Chondrocyte (in vitro differentiated cells): ENCODE measurements around the gene MCC. TPM values are rescaled to one million over a fixed set of nuclear protein-coding genes. Genes with fewer than 3 reads are reported as not detected.

Experiments used
- DNase-seq: peaks from one replicate; pipeline ENCODE4 v3.0.0; 2021; ENCODE audit warnings: mixed read lengths, low spot score
- H3K27ac Mint-ChIP-seq: one replicate; pipeline ENCODE4 v1.8.0; 2021; ENCODE audit warnings: mild to moderate bottlenecking, moderate library complexity, mixed read lengths; ENCODE audit not compliant: unreplicated experiment
- H3K27me3 Mint-ChIP-seq: 2 replicates; pipeline ENCODE4 v1.8.0; 2021; ENCODE audit warnings: low read depth, mixed read lengths
- H3K36me3 Mint-ChIP-seq: 2 replicates; pipeline ENCODE4 v1.8.0; 2021; ENCODE audit warnings: low read depth, mixed read lengths
- H3K4me1 Mint-ChIP-seq: 2 replicates; pipeline ENCODE4 v1.8.0; 2021; ENCODE audit warnings: low read depth, mild to moderate bottlenecking, mixed read lengths
- H3K4me3 Mint-ChIP-seq: one replicate; pipeline ENCODE4 v1.8.0; 2021; ENCODE audit warnings: mild to moderate bottlenecking, moderate library complexity, mixed read lengths; ENCODE audit not compliant: unreplicated experiment
- H3K9me3 Mint-ChIP-seq: 2 replicates; pipeline ENCODE4 v1.8.0; 2021; ENCODE audit warnings: low read depth, mixed read lengths
- CTCF ChIP-seq: fragments of 200-600 bp; sonication (generic); IDR thresholded peaks from 2 replicates; pipeline ENCODE4 v1.5.0; 2021; ENCODE audit warnings: antibody characterized with exemption, mild to moderate bottlenecking, moderate library complexity
- total RNA-seq: library from RNA; stranded (reverse); gene quantifications from 3 replicates; pipeline ENCODE4 v1.2.1, GENCODE V29; 2021

MCC gene
- total RNA-seq, 1 donor from 2014 or later, result 15.0 TPM

- H3K27me3 Mint-ChIP-seq, result no peaks in the 10 kb centered on the region
- H3K27ac Mint-ChIP-seq, result no peak overlapping the region
- peaks cover 1% of the 10 kb centered on the region for H3K36me3 Mint-ChIP-seq
- no peak overlapping the region for H3K4me3 Mint-ChIP-seq
- H3K9me3 Mint-ChIP-seq, result no peaks in the 10 kb centered on the region
- no peak for DNase-seq
- H3K4me1 Mint-ChIP-seq, result peaks cover 3% of the 10 kb centered on the region
- TF ChIP-seq CTCF, result no peak
Measured at GRCh38 chr5:113340537-113340936, 147.7 kb downstream of the MCC start.

GRCh38 chr5:113338628-113339027, 149.6 kb downstream of the MCC start:
- H3K4me1 Mint-ChIP-seq, result no peaks in the 10 kb centered on the region
- no peak overlapping the region for H3K27ac Mint-ChIP-seq
- no peaks in the 10 kb centered on the region for H3K9me3 Mint-ChIP-seq
- no peak for DNase-seq
- no peak overlapping the region for H3K4me3 Mint-ChIP-seq
- H3K27me3 Mint-ChIP-seq, result no peaks in the 10 kb centered on the region
- no peak for TF ChIP-seq CTCF
- H3K36me3 Mint-ChIP-seq, result peaks cover 1% of the 10 kb centered on the region

- Mint-ChIP-seq H3K27ac (no peak overlapping the region), H3K4me1 (no peaks in the 10 kb centered on the region), H3K4me3 (no peak overlapping the region), H3K27me3 (no peaks in the 10 kb centered on the region), H3K9me3 (no peaks in the 10 kb centered on the region), H3K36me3 (peaks cover 1% of the 10 kb centered on the region)
- DNase-seq, result no peak
- TF ChIP-seq CTCF, result no peak
Measured at GRCh38 chr5:113337515-113338415, 150.5 kb downstream of the MCC start.

GRCh38 chr5:113336975-113337374, 151.3 kb downstream of the MCC start:
- Mint-ChIP-seq H3K4me1 (no peaks in the 10 kb centered on the region), H3K4me3 (no peak overlapping the region), H3K9me3 (no peaks in the 10 kb centered on the region), H3K27ac (no peak overlapping the region), H3K36me3 (peaks cover 1% of the 10 kb centered on the region), H3K27me3 (no peaks in the 10 kb centered on the region)
- no peak for DNase-seq
- peak; percentile 70 for TF ChIP-seq CTCF

- TF ChIP-seq CTCF, result no peak
- Mint-ChIP-seq H3K4me3 (no peak overlapping the region), H3K27me3 (no peaks in the 10 kb centered on the region), H3K36me3 (peaks cover 1% of the 10 kb centered on the region), H3K27ac (no peak overlapping the region), H3K9me3 (no peaks in the 10 kb centered on the region), H3K4me1 (peaks cover 13% of the 10 kb centered on the region)
- no peak for DNase-seq
Measured at GRCh38 chr5:113333411-113333810, 154.8 kb downstream of the MCC start.
